SW 1271 (cell line): ENCODE results near the gene MAS1.
"Not testable (repeated sequence)": the region's sequence is repeated elsewhere in the genome, so short reads cannot be mapped to it uniquely, and the experiment has no call there.

Source experiments
- DNase-seq, 2 experiments: peaks; one replicate each; lab custom pipeline; 2025; lab: John Stamatoyannopoulos, UW

MAS1 gene

DNA sequence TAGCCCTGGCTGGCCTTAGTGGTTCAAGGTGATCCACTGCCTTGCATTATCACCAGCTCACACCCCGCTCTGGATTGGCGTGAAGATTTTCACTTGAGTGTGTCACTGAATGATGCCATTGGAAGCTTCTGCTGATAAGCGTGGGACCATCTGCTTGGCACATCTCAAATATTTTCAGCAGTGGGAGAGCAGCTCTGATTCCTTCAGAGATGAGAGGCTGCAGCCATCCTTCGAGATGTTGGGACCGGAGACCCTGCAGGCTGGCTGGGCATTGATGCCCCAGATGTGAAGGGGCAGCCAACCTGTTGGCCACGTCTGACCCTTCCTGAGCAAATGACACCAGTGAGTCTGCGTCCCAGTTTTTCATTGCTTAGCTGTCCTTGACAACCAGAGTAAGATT, at the start of gene MAS1:
Gene MAS1, plus strand, starts transcription at position 197 of the 400 bp plus-strand sequence. CDS start 15,968 bp downstream, outside the sequence.
- DNase-seq: no peak

DNA sequence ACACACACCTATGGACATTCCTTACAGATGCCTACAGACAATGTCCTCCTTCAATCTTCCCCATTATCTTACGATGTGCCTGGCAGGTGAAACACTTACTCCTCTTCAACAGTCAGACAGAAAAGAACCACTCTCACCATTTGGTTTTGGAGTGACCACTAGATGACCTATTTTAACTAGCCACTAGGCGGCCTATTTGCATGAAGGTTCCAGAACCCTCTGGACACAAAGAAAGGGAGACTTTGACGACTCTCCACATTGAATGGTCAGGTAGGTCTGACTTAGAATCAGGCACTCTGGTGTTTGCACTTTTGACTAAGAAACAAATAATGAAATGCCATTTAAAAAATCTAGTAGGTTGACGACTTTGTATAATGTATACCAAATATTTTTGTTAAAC, 48.8 kb upstream of the MAS1 start:
- DNase-seq: peak in 1 of 2 experiments; percentile 31

DNA sequence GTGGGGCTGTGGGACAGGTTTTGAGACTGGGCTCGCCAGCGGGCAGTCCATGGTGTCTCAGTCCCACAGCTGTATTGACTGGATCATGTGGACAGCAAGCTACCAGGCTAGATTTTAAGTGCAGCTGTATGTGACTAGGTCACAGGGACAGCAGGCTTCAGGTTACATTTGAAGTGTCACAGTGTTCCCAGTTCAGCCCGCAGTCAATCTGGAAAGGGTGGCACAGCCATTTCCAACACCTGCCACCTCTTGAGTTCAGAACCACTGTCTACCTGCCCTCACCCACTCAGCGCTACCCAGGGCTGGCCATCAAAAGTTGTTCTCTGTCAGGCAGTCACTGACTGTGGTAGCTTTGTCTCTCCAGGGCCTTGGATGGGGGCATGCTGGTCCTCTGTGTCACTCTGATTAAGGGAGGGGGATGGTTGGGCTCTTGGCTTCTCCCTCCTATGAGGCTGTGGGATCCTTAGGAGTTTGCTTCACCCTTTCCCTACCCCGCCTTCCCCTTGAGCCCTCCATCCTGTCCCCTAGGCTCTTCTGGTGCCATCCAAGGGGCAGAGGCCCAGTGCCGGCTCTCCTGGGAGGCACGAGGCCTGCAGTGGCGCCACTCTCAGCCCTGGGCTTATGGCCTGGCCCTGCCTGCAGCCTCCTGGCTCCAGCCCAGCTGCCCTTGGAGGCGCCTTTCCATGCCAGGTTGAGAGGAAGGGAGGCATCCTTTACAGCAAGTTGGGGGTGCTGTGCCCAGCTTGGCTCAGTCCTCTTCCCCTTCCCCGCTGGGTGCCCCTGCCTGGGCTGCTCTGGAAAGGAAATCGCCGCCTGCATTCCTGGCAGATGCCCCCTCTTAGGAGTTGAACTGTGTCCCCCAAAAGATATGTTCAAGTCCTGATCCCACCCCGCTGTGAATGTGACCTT, 45.8 kb upstream of the MAS1 start:
- no peak for DNase-seq

DNA sequence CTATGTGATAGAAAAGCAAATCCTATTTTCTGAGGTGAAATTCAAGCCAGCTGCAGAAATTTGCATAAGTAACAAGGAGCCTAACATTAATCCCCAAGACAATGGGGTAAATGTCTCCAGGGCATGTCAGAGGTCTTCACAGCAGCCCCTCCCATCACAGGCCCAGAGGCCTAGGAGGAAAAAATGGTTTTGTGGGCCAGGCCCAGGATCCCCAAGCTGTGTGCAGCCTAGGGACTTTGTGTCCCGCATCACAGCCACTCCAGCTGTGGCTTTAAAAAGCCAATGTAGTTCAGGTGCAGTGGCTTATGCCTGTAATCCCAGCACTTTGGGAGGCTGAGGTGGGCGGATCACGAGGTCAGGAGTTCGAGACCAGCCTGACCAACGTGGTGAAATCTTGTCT, 42.2 kb upstream of the MAS1 start:
- DNase-seq: not testable (repeated sequence)

DNA sequence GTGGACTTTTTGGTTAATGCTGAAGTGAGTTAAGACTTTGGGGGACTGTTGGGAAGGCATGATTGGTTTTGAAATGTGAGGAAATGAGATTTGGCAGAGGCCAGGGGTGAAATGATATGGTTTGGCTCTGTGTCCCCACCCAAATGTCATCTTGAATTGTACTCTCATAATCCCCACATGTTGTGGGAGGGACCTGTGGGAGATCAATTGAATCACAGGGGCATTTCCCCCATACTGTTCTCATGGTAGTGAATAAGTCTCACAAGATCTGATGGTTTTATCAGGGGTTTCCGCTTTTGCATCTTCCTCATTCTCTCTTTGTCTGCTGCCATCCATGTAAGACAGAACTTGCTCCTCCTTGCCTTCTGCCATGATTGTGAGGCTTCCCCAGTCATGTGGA, 40.9 kb upstream of the MAS1 start:
- not testable (repeated sequence) for DNase-seq

DNA sequence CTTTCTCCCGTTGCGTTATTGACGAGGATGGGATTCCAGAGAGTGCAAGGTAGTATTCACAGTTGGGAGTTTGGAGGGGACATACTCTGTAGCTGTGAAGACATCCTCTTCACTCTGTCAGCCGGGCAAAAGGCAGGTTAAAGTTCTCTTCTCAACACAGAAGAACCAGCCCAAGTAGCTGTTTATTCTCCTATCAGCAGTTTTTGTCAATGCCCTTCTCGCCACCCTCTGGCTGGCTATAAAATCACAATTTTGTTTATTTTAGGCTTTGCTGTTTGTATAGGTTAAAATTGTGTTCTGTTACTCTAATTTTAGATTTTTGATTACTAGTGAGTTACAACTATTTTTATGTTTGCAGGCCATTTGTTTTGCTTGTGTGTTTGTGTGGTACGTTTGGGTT, 37.9 kb upstream of the MAS1 start:
- DNase-seq: no peak

DNA sequence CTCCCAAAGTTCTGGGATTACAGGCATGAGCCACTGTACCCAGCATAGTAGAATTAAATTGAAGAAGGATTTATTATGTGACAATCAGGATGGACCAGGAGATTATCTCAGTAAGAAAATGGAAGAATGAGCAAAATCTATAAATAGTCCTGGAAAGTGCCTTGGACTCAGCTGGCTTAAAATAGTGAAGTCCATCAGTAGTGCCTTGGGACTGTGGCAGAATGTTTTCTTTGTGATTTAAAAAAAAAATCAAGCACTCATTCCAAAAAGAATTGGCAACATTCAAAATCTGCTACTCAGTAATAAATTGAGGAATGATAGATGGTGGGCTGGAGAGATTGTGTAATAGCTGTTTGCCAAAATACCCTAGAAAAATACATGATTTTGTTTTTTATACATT, 37.0 kb upstream of the MAS1 start:
- DNase-seq: no peak

DNA sequence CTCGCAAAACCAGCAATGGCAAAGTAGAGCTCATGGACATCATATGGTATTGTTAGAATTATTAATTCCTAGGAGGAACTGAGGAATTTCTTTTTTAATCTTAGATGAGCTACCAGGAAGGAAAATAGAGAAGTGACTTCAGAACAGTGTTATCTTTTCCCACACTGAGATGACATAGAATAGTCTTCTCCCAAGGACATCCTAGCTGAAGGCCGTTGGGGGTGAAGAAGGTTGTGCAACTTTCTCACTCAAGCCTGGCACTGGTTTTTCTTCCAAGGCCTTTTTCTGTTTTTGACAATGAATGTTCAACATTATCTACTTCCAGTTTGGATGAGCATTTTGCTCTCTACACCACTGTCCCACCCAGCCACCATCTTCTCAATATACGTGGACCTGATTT, 35.8 kb upstream of the MAS1 start:
- no peak for DNase-seq

DNA sequence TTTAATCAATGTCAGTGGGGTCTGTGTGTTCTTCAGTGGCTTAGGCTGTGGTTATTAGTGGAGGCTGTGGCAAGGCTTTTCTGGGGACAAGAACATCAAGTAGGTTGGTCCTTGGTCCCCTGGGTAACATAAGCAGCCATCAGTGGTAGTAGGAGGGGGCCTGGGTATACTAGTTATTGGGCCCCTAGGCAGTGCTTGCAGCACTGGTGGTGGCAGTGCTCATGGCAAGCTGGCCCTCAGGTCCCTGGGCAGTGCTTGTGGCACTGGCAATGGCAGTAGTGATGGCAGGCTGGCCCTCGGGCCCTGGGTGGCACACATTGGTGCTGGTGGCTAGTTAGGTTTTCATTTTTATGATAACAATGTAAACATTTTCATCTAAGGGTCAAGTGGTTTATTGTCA, 32.5 kb upstream of the MAS1 start:
- DNase-seq: no peak

DNA sequence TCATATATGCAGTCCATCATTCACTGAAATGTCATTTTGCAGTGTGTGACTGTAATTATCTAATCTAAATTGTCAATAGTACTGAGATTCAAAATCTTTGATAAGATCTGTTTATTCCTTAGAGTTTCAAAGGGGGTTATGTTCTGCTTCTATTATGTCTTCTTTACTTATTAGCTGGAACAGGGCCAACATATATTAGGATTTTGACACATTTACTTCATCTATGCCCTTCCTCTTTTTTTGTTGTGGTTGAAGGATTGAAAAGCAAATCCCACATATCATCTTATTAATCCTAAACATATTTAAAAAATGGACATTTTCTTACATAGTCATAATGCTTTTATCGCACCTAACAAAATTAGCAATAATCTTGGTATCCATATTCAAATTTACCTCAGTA, 30.3 kb upstream of the MAS1 start:
- DNase-seq: no peak

DNA sequence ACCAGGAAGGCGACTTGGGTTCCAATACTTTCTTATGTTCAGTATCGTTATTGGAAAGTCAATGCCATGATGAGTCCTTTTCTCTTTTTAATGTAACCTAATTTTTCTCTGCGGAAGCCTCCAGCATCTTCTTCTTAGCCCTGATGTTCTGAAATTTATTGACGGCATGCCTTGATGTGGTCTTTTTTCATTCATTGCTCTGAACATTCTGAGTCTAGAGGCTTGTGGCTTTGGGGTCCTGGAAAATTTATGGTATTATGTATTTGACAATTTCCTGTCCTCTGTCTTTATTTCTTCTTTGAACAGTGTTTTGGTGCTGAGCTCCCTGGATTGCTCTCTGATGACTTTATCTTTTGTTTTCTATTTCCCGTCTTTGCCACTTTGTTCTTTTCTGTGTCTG, 28.7 kb upstream of the MAS1 start:
- DNase-seq: no peak

DNA sequence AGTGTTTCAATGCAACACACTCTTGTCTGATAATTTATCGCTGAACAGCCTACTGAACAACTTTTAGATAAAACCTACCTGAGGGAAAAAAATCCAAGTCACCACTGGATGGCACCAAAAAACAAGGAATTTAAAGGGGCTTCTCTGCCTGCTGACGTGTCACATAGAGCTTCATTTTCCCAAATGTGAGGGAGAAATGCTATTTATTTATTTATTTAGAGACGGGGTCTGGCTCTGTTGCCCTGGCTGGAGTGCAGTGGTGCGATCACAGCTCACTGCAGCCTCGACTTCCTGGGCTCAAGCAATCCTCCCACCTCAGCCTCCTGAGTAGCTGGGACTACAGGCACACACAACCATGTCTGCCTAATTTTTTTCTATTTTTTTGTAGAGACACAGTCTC, 27.4 kb upstream of the MAS1 start:
- peak in 1 of 2 experiments; percentile 43 for DNase-seq

DNA sequence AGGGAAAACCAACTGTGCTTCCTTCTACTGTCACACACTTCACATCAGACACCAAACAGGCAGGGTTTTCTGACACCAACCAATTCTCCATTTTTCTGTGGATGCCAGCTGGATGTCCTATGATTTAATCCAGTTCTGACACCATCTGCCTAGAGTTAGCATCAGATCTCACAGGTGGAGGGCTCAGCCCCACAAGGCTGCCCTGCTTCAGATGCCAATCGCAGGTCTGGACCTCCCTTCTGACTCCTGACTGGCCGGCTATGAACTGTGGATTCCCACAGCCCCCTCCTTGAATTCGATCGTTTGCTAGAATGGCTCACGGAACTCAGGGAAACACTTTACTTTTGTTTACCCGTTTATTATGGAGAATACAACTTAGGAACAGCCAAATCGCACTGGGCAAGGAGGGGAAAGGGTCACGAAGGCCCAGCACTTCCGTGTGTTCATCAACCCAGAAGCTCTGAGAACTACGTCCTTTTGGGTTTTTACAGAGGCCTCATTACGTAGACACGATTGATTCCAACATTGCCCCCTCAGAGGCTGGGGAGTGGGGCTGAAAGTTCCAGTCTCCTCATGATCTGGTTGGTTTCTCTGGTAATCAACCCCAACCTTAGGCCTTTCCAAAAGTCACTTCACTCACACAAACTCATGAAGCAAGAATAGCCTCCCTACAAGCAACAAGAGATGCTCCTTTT, 25.4 kb upstream of the MAS1 start:
- DNase-seq: no peak

DNA sequence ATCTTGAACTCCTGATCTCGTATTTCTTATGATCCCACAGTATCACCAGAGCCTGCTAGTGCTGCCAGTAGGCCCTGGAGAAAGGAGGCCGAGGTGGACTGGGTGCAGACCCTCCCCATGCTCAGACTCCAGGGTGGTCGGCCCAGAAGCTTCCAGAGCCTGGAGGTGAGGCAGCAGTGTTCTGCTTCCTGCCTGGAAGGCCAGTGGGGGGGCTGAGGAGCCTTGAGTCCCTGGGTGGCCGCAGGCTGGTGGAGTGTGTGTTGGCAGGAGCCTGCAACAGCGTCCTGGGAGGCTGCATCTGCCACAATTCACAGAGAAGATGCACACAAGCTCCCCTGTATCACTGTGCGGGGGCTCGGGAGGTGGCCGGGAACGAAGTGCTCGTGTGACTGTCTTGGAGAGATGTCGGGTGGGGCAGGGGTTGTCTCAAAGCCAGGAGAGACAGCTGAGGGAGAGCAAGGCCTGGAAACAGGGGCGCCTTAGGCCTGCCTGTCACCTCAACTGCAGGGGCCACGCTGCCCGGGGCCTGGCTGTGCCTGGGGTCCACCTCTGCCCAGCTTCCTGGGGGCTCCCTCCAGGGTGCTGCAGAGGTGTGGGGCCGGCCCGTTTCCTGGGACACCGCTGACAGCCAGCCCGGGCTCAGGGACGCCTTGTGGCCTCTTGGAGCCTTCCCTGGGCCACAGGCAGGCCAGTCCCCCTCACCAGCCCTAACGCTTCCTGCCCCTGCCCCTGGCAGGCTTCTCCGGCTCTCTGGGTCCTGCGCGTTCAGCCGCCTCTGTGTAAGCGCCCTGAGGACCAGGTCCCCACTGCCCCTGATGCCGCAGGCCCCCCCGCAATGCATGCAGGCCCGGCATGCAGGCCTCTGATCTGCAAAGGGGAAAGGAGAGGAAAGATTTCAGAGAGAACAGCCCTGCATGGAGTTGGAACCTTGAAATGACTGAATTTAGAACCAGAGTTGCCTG, 24.2 kb upstream of the MAS1 start:
- no peak for DNase-seq

DNA sequence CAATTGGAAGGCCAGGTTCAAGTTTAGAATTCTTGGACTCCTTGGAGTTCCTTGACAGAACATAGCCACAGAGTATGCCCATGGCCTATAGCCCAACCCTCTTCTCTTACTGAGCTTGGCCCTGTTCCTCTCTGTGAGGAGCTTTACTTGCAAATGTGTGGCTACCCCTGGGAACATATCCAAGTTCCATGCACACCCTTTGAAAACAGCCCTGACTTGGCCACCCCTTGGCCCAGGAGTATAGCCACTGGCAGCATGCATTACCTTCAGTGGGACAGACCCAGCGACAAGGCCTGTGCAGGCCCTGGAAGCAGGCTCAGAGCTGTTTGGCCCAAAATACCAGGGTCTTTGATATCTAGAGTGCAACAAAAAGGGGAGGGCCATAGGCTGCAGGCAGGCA, 19.5 kb upstream of the MAS1 start:
- no peak for DNase-seq

DNA sequence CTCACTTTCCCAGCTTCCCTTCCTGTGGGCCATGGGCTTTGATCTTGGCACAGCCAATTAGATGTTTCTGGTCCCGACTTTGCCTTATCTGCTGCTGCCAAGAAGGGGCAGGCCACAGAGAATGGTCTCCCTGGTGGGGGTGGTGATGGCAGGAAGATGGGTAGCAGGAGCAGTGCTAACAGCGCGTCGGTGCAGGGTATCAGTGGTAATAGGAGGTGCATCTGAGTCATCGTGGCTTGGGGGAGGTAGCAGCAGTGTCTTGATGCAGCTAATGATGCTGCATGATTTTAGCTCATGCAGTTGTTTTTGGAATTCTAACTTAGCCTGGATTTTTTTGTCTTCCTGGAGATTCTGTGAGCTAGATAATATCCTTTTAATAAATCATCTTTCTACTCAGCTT, 18.9 kb upstream of the MAS1 start:
- DNase-seq: no peak

DNA sequence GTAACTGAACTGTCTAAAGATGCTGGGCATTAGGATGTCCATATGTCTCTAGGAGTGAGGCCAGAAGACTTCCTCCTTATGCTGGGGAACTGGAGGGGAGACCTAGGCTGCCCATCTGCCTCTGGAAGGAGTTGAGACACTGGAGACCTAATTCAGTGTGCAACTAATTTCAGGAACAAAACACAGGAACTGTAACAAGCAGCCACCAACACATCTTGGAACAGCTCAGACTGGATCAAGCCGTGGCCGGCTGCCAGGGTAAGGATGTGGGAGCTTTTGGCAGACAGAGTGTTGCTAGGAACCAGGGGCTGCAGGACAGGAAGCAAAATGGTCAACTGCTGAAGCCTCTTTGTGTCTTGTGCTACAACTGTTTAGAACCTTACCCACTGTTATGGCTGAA, 16.4 kb upstream of the MAS1 start:
- DNase-seq: no peak

DNA sequence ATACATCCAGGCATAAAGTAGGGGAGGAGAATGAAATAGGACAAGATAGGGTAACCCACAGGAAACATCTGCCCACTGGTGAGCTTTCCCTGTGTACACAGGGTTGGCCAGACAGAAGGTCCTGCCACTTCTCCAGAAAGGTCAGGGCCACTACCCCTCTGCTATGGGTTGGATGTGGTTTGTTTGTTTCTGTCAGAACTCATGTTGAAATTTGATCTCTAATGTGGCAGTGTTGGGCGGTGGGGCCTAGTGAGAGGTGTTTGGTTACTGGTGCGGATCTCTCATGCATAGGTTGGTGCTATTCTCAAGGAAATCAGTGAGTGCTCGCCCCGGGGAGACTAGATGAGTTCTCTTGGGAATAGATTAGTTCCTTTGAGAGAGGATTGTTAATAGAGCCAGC, 15.6 kb upstream of the MAS1 start:
- no peak for DNase-seq

DNA sequence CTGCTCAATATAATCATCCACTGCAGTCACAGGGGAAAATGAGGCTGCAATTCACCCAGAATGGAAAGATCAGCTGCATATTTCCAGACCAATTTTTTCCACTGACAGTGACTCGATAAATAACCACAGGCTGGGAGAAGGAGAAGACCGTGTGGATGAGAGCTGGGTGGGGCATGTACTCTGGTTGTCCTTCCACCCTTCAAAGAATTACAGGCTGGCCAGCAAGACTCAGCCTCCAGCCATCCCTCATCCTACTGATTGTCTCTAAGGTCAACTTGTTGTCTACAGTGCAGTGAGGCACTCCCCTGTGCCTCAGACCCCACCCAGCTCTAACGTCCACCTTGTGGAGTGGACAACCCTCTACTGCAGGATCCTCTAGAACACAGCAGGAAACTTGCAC, 14.5 kb upstream of the MAS1 start:
- no peak for DNase-seq

DNA sequence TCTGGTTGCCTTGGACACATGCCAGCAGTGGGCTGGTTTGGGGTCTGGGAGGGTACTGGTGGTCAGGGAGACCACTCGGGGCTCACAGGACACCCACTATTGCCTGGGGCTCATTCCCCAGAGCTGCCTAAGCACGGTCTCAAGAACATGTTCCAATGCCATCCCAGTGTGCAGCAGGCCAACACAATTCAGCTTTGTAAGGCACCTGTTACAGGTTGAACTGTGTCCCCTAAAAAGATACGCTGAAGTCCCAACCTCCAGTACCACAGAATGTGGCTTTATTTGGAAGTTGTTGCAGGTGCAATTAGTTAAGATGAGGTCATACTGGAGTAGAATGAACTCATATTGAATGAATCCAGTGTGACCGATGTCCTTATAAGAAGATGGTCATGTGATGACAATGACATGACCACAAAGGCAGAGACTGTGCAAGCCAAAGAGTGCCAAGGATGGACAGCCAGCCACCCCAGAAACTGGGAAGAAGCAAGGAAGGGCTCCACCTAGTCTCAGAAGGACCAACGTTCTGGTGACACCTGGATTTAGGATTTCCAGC, 13.5 kb upstream of the MAS1 start:
- no peak for DNase-seq

DNA sequence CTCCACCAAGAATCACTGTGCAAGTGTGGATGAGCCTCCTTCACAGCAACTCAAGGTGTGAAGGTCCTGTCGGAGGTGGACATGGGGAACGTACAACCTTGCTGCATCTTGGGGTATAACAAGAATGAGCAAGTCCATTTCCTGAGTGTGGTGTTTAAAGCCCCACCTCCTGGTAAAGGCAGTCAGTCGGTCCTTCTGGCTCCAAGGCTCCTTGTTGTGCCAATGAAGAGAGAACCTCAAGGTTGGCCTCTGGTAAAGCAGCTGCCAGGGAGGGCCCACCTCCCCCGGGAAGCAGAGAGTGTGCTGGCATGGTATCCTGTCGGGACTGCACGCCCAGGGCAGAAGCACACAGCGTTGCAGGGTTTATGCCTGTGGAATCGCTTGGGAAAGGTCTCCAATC, 12.4 kb upstream of the MAS1 start:
- DNase-seq: no peak

DNA sequence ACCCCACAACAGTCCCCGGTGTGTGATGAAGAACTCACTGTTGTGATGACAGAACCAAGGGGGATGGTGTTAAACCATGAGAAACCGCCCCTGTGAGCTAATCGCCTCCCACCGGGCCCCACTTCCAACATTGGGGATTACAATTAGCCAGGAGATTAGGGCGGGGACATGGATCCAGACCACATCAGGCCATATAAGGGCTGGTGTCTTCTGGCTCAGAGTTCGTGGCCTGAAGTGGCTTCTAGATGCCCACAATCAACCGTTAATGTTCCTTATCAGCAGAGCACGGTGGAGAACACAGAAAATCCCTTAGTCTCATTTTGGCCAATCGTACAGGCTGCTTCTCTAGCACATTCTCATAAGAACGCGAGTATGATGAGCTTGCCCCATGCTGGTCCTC, 10.9 kb upstream of the MAS1 start:
- DNase-seq: no peak
